C4-2B (cell line): Measurements from ENCODE around the gene ZNF107.
A peak's percentile ranks its signal among the peaks of the same experiment; 100 is the strongest.
"Not testable (repeated sequence)": the region's sequence is repeated elsewhere in the genome, so short reads cannot be mapped to it uniquely, and the experiment has no call there.

ENCODE experiments used
- H3K27ac ChIP-seq: fragments of 450-650 bp; 2 replicates; pipeline ENCODE4 v1.5.1; 2017
- CTCF ChIP-seq: fragments of 450-650 bp; conservative IDR thresholded peaks from 2 replicates; pipeline ENCODE4 v1.5.1; 2017; ENCODE audit warnings: mild to moderate bottlenecking
- ZFX ChIP-seq: fragments of 450-650 bp; IDR thresholded peaks from 2 replicates; pipeline ENCODE4 v1.6.1; 2017

The ZNF107 gene

GRCh38 chr7:64643566-64643965, 22.4 kb upstream of the ZNF107 start:
- TF ChIP-seq ZFX (no peak), CTCF (no peak)
- no peak overlapping the region for H3K27ac ChIP-seq

- H3K27ac ChIP-seq = no peak overlapping the region
- TF ChIP-seq ZFX = no peak
- no peak for TF ChIP-seq CTCF
Measured at GRCh38 chr7:64651203-64651602, 14.7 kb upstream of the ZNF107 start.

GRCh38 chr7:64651632-64652165, 14.2 kb upstream of the ZNF107 start:
- H3K27ac ChIP-seq = no peak overlapping the region
- no peak for TF ChIP-seq ZFX
- TF ChIP-seq CTCF = peak; percentile 13

- TF ChIP-seq ZFX (no peak), CTCF (no peak)
- no peak overlapping the region for H3K27ac ChIP-seq
Measured at GRCh38 chr7:64653721-64654401, 12.1 kb upstream of the ZNF107 start.

GRCh38 chr7:64654796-64655548, 11.0 kb upstream of the ZNF107 start:
- TF ChIP-seq ZFX (no peak), CTCF (no peak)
- H3K27ac ChIP-seq = no peak overlapping the region

- TF ChIP-seq ZFX = no peak
- no peak for TF ChIP-seq CTCF
- H3K27ac ChIP-seq = no peak overlapping the region
Measured at GRCh38 chr7:64655811-64656210, 10.1 kb upstream of the ZNF107 start.

- TF ChIP-seq CTCF = no peak
- TF ChIP-seq ZFX = no peak
Measured at GRCh38 chr7:64656489-64656888, 9.4 kb upstream of the ZNF107 start.

GRCh38 chr7:64662091-64662490, 3.8 kb upstream of the ZNF107 start:
- H3K27ac ChIP-seq = not testable (repeated sequence)

More at GRCh38 chr7:64656489-64656888, 9.4 kb upstream of the ZNF107 start:
- no peak overlapping the region for H3K27ac ChIP-seq
